Brain microvascular endothelial cell (primary cell): Measurements from ENCODE around the gene JMJD1C.
A peak's percentile ranks its signal among the peaks of the same experiment; 100 is the strongest.

ENCODE experiments used
- DNase-seq: peaks from one replicate; pipeline ENCODE4 v3.0.0-alpha.2; 2020
- H3K27ac ChIP-seq: fragments of 250-450 bp; sonication (Bioruptor Pico); 2 replicates; pipeline ENCODE4 v1.5.1; 2020; ENCODE audit warnings: mild to moderate bottlenecking, moderate library complexity
- H3K27me3 ChIP-seq: fragments of 250-450 bp; sonication (Bioruptor Pico); replicated peaks from 2 replicates; pipeline ENCODE4 v1.5.1; 2020; ENCODE audit warnings: mild to moderate bottlenecking
- H3K36me3 ChIP-seq: fragments of 250-450 bp; sonication (Bioruptor Pico); replicated peaks from 2 replicates; pipeline ENCODE4 v1.5.1; 2020; ENCODE audit warnings: mild to moderate bottlenecking
- H3K4me3 ChIP-seq: 2 replicates; pipeline ENCODE4 v1.5.1; 2011; ENCODE audit warnings: low read depth, mild to moderate bottlenecking, control low read depth, low read length, moderate library complexity
- CTCF ChIP-seq: IDR thresholded peaks from 2 replicates; pipeline ENCODE4 v1.5.1; 2011; ENCODE audit warnings: low read depth, mild to moderate bottlenecking, moderate library complexity, low read length, control low read depth, inconsistent platforms; ENCODE audit errors: missing control alignments
- in situ Hi-C: cut with HindIII; loops from 2 replicates; pipeline ENCODE4 v1.10.0; 2017; ENCODE audit warnings: low sequenced_read_pairs, low pct_ligation_motif_present

JMJD1C gene

GRCh38 chr10:63166742-63167258, 299.0 kb downstream of the JMJD1C start:
- DNase-seq = peak; percentile 58
- in situ Hi-C loops = loop anchor here (10.0 to 25.0 kb wide), 2 partner anchors 468 to 546 kb away; no protein-coding TSS in a partner anchor
- Histone ChIP-seq H3K4me3 (no peak overlapping the region), H3K27ac (no peak overlapping the region), H3K36me3 (peaks cover 31% of the 10 kb centered on the region), H3K27me3 (no peaks in the 10 kb centered on the region)
- TF ChIP-seq CTCF = peak; percentile 74

- no peak for DNase-seq
- no peak overlapping the region for H3K27ac ChIP-seq
- no peaks in the 10 kb centered on the region for H3K27me3 ChIP-seq
- peaks cover 24% of the 10 kb centered on the region for H3K36me3 ChIP-seq
- in situ Hi-C loops = loop anchor here (10.0 to 25.0 kb wide), 2 partner anchors 470 to 547 kb away; no protein-coding TSS in a partner anchor
- TF ChIP-seq CTCF = no peak
- H3K4me3 ChIP-seq = no peak overlapping the region
Measured at GRCh38 chr10:63165249-63165648, 300.5 kb downstream of the JMJD1C start.

DNA sequence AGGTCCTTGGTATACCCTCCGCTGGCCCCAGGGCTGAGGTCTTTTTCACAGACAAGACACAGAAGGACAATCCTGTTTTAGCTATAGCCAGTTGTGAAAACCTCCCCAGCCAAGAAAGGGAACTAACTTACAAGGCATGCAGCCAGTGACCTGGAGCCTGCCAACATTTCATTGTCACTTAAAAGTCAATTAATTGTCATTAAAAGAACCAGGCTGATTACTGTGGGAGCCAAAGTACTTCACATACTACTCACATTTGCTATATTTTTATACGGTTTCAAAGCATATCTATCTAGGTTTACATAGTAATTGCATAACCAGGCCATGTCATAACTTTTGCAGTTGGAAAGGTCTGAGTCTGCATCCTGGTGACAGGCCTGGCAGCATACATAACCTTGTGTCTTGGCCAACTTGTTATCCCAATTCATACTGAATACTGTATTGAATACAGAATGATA, 301.6 kb downstream of the JMJD1C start:
- H3K27me3 ChIP-seq = no peaks in the 10 kb centered on the region
- in situ Hi-C loops = loop anchor here (10.0 to 25.0 kb wide), 2 partner anchors 471 to 548 kb away; no protein-coding TSS in a partner anchor
- no peak overlapping the region for H3K4me3 ChIP-seq
- H3K27ac ChIP-seq = no peak overlapping the region
- DNase-seq = no peak
- peaks cover 22% of the 10 kb centered on the region for H3K36me3 ChIP-seq
- no peak for TF ChIP-seq CTCF

GRCh38 chr10:63161592-63161991, 304.2 kb downstream of the JMJD1C start:
- in situ Hi-C loops = loop anchor here (10.0 to 25.0 kb wide), 2 partner anchors 473 to 551 kb away; no protein-coding TSS in a partner anchor
- peaks cover 8% of the 10 kb centered on the region for H3K36me3 ChIP-seq
- no peak for TF ChIP-seq CTCF
- no peak overlapping the region for H3K4me3 ChIP-seq
- H3K27ac ChIP-seq = no peak overlapping the region
- no peak for DNase-seq
- H3K27me3 ChIP-seq = no peaks in the 10 kb centered on the region

DNA sequence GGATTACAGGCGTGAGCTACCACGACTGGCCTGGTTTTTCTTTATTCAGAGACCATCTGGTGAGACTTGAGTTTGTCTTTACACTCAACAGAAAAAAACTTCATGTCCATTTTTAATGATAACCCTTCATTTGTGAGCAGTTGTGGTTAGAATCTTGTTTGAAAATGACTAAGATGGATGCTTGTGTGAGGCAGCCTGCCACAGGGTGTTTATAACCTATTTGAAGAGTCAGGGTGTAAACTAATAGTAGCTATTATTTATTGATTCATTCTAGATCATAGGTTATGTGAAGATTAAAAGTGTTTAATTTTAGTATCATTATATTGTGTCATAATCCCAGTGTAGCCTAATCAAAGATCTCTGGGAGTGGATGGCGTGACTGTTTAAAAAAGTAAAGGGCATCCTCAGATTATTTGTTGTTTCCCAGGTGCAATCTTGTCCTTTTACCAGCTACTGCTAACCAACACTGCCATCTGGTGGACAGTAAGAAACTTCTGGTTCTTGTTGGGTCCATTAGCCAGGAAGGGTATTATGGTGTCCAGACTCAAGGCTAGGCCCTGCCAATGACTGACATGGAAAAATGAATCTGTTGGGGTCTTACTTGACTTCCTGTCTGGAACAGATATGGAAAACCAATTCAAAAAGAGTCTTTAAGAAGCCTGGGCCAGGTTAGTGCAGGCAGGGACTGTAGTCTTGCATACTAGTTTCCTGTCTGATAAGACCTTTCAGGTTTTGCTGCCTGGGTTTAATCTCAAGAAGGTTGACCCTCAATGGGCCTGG, 307.7 kb downstream of the JMJD1C start:
- no peak overlapping the region for H3K27ac ChIP-seq
- in situ Hi-C loops = loop anchor here (25.0 kb wide), 1 partner anchor 554 kb away; no protein-coding TSS in a partner anchor
- peak; percentile 76 for TF ChIP-seq CTCF
- peak; percentile 35 for DNase-seq
- peaks cover 15% of the 10 kb centered on the region for H3K36me3 ChIP-seq
- H3K27me3 ChIP-seq = no peaks in the 10 kb centered on the region
- no peak overlapping the region for H3K4me3 ChIP-seq
